ENCODE data around the gene ZNF583.

ZNF583 gene

DNA sequence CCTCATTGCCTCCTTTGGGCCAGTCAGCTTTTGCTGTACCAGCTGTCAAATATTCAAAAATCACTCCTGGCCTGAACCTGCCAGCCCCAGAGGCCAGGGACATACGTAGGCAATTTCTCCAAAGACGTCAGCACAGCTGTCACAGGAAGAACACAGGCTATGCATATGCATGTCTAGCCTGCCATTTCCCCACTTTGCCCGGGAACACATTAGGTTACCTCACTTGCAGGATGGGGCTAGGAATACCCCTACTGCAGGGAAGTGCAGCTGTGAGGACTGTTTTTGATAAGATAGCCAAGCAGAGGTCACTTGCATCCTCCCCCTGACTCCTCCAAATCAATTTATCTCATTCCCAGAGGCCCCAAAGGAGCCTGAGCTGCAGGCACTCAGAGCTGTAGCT, 70.2 kb downstream of the ZNF583 start:
- Histone ChIP-seq H3K79me2 (ENCODE audit: control insufficient read depth, low read length) (no peaks in the 10 kb centered on the region), H3K4me3 (ENCODE audit: low read length) (no peak overlapping the region), H3K9me2 (replicated peaks; ENCODE audit: control insufficient read depth, low read length) (no peaks in the 10 kb centered on the region), H3K9me3 (ENCODE audit: control insufficient read depth, insufficient read depth, low read length) (peaks cover 11% of the 10 kb centered on the region; the same call in 1 of the 2 replicates), H3K27me3 (ENCODE audit: control insufficient read depth, low read length) (no peaks in the 10 kb centered on the region), H3K4me2 (ENCODE audit: low read length) (no peak overlapping the region), H3K27ac (ENCODE audit: low read depth, low read length) (no peak overlapping the region), H3F3A (ENCODE audit: control insufficient read depth, insufficient read depth) (no peaks in the 10 kb centered on the region), H3K36me3 (ENCODE audit: control insufficient read depth, low read length) (no peaks in the 10 kb centered on the region), H4K20me1 (ENCODE audit: control insufficient read depth, insufficient read depth, low read depth, low read length) (no peaks in the 10 kb centered on the region), H3K4me1 (ENCODE audit: control insufficient read depth, low read length) (no peaks in the 10 kb centered on the region)
- TF ChIP-seq EZH2phosphoT487 (IDR thresholded peaks at IDR 0.05; ENCODE audit: borderline replicate concordance, low read length), result no peak
- no peak for TF ChIP-seq CTCF (IDR thresholded peaks at IDR 0.05; ENCODE audit: low read depth, low read length, poor library complexity, severe bottlenecking)

GRCh38 chr19:56476093-56476492, 72.0 kb downstream of the ZNF583 start:
- H3K9me3 ChIP-seq (ENCODE audit: control insufficient read depth, insufficient read depth, low read length), result peaks cover 16% of the 10 kb centered on the region; the same call in 1 of the 2 replicates
- no peaks in the 10 kb centered on the region for H3F3A ChIP-seq (ENCODE audit: control insufficient read depth, insufficient read depth)
- no peaks in the 10 kb centered on the region for H4K20me1 ChIP-seq (ENCODE audit: control insufficient read depth, insufficient read depth, low read depth, low read length)
- no peaks in the 10 kb centered on the region for H3K27me3 ChIP-seq (ENCODE audit: control insufficient read depth, low read length)
- no peaks in the 10 kb centered on the region for H3K79me2 ChIP-seq (ENCODE audit: control insufficient read depth, low read length)
- TF ChIP-seq EZH2phosphoT487 (IDR thresholded peaks at IDR 0.05; ENCODE audit: borderline replicate concordance, low read length), result no peak
- H3K9me2 ChIP-seq (replicated peaks; ENCODE audit: control insufficient read depth, low read length), result no peaks in the 10 kb centered on the region
- no peak overlapping the region for H3K27ac ChIP-seq (ENCODE audit: low read depth, low read length)
- no peak overlapping the region for H3K4me3 ChIP-seq (ENCODE audit: low read length)
- H3K4me2 ChIP-seq (ENCODE audit: low read length), result no peak overlapping the region
- H3K4me1 ChIP-seq (ENCODE audit: control insufficient read depth, low read length), result no peaks in the 10 kb centered on the region
- no peaks in the 10 kb centered on the region for H3K36me3 ChIP-seq (ENCODE audit: control insufficient read depth, low read length)
